NAMALWA (cell line): ENCODE measurements around the gene WBP1L.

Experiments used
- DNase-seq: peaks from one replicate; pipeline ENCODE4 v3.0.0-alpha.2; 2015; ENCODE audit warnings: low spot score

The WBP1L gene

DNA sequence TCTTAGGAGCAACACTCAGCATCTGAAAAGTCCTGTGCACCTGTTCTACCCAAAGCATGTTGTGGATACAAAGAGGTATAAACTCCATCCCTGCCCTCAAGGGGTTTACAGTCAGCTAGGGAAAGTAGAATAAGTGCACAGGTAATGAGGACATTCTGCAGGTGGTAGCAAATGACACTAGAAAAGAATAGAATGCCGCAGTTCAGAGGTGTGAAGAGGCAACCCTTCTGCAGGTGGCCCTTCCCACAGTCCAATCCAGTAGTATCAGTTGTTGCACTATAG is 36.7 kb downstream of the WBP1L start:
- DNase-seq: no peak

GRCh38 chr10:102781090-102781920 is 37.6 kb downstream of the WBP1L start:
- DNase-seq: no peak

DNA sequence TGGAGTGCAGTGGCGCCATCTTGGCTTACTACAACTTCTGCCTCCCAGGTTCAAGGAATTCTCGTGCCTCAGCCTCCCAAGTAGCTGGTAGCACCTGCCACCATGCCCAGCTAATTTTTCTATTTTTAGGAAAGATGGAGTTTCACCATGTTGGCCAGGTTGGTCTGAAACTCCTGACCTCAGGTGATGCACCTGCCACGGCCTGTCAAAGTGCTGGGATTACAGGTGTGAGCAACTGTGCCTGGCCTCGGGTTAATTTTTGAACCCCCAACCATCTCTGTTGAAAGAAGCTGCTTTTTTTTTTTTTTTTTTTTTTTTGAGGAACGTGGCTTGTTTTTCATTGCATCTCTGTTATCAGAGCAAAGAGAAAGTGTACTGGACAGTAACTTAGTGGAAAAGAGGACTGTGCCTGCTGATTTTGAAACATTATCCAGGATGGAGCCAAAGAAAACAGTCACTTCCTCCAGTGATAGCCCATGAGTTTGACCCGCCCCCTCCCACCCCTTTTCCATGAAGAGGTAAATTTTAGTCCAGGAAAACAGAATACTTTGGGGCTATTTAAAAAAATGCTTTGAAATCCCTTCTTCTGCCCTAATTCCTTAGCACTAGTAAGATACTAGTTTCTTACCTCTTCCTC is 38.3 kb downstream of the WBP1L start:
- DNase-seq: no peak

DNA sequence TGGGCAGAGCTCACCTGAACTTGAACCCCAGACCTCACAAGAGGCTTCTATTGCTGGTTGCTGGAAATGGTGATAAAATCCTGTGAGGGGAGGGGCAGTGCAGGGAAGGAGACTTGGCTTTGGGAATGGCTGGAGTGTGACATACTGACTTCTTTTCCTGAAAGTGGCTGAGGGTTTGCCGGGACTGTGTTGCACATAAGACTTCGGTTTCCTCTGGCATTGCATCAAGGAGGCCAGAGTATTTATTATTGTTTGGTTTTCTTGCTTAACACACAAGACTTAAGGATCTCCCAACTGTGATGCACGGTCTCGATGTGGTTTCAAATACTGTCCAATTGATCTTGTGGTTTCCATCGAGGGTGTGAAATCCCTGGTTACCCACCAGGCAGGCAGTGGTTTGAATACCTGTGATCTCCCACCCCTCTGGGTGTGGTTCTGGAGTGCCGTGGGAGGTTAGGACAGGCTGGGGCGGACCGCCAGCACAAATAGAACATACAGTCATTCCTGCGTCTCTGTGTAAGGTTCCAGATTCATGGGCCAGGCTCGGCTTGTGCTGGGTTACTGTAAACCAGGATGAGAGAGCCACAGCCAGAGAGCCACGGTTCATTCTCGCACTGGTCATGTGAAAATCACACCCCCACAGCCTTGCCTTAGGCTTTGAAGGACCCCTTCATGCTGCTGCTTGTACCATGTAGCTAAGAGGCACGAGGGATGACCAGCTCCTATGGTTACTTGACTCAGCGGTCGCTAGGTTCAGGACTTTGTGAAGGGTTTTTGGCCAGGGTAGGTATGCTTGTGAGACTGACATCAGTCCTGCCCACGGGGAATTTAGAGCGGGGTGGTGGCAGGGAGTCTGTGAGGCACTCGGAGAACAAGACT is 39.2 kb downstream of the WBP1L start:
- no peak for DNase-seq

DNA sequence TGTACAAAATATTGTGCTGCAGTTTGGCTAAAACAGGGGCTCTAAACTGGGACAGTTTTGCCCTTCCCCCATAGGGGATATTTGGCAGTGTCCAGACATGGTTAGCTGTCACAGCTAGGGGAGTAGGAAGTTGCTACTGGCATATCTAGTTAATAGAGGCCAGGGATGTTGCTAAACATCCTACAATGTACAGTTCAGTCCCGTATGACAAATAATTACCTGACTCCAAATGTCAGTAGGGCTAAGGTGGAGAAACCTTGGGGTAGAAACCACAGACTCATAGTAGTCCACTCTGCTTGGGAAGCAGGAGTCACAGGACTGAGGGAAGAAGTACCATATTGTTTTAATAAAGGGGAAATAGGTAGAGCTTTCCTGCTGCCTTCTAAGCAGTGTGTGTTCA is 39.8 kb downstream of the WBP1L start:
- DNase-seq: no peak

- DNase-seq: no peak
These were observed 42.1 kb downstream of the WBP1L start for GRCh38 chr10:102785818-102786217.

DNA sequence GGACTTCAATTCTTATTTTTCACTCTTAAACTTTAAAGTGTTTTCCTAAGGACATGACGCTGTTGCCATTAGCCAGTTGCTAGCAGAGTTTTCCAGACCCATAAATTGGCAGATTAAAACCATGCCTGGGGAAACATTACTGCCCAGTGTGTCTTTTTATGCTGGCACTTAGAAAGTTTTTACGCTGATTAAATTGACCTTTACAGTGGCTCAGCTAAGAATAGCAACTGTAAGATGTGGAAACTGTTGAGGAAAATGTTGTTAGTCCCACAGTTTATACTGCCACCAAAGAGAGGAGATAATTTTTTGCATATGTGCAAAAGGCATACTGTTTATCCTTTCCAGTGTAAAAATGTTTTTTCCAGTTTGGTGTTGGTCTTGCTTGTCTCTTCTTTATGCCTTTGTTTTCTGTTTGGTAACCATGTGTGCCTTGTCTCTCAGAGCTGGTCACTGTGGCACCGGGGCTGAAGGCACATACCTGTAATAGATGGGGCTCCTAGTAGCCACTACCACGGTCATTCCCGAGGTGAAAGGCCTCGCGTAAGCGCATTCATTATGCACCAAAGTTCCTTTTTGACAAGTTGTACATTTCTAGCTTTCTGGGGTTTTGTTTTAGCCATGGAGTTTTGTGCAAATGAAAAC is 48.1 kb downstream of the WBP1L start:
- DNase-seq: no peak

- DNase-seq: no peak
These were observed 52.0 kb downstream of the WBP1L start for GRCh38 chr10:102795453-102796406.

GRCh38 chr10:102796407-102797176 is 52.8 kb downstream of the WBP1L start:
- DNase-seq: peak; percentile 81

- DNase-seq: no peak
These were observed 56.1 kb downstream of the WBP1L start for GRCh38 chr10:102799691-102800471.

GRCh38 chr10:102800611-102801335 is 57.0 kb downstream of the WBP1L start:
- DNase-seq: no peak

DNA sequence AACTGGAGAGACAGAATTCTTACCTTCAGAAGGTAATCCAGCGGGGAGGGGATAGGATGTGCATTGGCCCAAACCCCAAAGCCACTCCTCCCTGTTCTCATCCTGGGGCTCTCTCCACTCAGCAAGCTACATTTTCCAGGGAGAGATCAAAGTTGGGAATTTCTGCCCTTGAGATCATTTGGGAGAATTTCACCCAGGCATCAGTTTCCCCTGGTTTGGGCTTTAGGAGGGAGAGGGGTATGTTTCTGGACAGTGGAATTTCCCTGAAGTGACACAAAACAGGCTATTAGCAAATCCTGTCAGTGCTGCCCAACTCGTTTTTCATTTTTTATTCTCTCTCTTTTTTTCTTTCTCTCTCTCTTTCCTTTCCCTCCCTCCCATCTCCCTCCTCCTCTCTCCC is 57.7 kb downstream of the WBP1L start:
- no peak for DNase-seq

DNA sequence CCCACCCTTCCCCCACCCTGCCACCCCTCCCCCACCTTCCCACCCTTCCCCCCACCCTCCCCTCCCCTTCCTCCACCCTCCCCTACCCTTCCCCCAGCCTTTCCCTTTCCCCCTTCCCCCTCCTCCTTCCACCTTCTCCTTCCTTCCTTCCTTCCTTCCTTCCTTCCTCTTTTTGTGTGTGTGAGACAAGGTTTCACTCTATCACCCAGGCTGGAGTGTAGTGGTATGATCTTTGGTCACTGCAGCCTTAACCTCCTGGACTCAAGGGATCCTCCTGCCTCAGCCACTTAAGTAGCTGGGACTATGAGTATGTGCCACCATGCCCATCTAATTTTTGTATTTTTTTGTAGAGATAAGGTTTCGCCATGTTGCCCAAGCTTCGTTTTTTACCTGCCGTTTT is 58.2 kb downstream of the WBP1L start:
- DNase-seq: no peak

DNA sequence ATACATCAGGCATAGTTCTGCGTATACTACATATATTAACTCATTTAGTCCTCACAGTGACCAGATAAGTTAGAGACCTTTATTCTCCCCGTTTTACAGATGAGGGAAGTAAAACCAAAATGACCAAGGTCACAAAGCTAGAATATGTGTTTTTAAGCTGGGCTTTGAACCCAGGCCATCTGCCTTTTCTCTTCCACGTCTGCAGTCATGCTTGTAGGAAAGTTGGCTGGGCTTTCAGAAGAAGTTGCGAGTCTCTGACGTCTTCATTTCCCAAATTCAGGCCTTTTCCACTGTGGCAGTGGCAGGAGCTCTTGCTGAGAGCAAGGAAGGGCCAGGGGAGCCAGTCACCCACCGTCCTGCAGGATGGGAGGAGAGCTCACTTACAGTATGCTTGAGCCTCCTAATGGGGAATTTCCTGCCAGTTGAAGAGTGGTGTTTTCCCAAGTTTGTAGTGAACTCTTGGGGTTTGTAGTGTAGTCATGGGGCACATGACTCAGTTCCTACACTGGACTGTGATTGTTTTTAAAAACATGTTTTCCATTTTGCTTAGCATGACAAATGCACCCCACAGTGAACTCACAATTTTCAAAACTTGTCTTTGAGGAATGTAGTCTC is 59.3 kb downstream of the WBP1L start:
- DNase-seq: no peak

DNA sequence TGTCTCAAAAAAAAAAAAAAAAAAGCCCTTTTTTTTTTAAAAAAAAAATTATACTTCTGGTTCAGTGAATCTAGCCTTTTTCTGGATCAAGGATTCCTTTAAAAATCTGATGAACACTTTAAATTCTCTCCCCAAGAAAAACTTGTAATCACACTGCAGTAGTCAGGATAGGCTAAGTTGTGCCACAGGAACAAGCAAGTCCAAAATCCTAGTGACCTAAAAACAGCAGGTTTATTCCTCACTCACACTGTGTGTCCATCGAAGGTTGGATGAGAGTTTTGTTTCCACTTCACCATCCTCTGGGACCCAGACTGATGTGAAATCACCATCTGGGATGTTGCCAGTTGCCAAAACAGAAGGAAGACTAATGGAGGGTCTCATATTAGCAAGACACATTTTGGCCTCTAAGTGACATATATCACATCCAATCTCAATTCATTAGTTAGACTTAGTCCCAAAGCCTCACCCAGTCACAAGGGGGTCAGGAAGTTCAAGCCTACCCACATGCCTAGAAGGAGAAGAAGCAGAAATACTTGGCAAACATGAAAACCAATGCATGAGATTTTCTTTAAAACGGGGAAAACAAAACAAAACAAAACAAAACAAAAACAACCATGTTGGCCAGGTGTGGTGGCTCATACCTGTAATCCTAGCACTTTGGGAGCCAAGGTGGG is 60.8 kb downstream of the WBP1L start:
- DNase-seq: no peak

DNA sequence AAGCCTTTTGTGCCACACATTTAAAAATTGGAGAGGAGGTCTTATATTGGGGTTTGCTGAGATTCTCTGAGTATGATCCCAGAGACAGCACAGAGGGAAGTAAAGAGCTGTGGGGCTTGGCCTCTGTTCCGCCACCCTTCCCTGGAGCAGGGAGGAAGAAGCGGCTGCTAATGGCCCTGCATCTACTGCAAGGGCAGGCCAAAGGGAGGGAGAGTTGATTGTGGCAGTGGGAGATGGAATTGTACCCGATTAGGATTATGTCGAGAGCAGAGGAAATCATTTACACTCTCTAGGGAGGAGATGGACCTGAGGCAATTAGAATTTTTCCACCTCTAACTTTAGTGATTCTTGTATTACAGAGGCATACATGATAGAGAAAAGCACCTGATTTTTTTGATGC is 64.6 kb downstream of the WBP1L start:
- DNase-seq: no peak

DNA sequence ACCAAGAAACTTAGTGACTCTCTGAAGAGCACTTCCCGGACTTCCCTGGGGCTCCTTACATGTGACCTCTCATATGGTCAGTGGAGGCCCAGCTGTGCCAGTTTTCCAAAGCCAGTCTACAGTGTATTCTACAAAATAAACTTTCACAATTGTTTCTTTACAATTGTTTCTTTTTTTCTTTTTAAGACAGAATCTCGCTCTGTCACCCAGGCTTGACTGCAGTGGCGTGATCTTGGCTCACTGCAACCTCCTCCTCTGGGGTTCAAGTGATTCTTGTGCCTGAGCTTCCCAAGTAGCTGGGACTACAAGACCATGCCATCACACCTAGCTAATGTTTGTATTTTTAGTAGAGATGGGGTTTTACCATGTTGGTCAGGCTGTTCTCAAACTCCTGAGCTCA is 67.6 kb downstream of the WBP1L start:
- DNase-seq: no peak
